Spleen (tissue), 7 donors: ENCODE measurements around the gene ERVMER34-1.

Experiments used
- CTCF ChIP-seq, 11 experiments: fragments of 200-600 bp in 7 of 11; fragments of 450-650 bp in 4 of 11; sonication (generic) in 4 of 11; IDR thresholded peaks in 8 of 11; conservative IDR thresholded peaks in 3 of 11; 1 replicate in 7 of 11; 2 replicates in 4 of 11; pipeline versions ENCODE4 v1.4.0 to v1.8.0; 2016 to 2021; ENCODE audit warnings: antibody characterized with exemption in 11 of 11, inconsistent platforms in 4 of 11, mild to moderate bottlenecking in 1 of 11
- POLR2A ChIP-seq, 3 donors: fragments of 450-650 bp; IDR thresholded peaks; one replicate each; pipeline ENCODE4 v1.5.1; 2017; ENCODE audit warnings: antibody characterized with exemption in 3 of 3, mild to moderate bottlenecking in 1 of 3
- POLR2AphosphoS5 ChIP-seq, 3 donors: sonication (generic); formaldehyde crosslinking; IDR thresholded peaks; one replicate each; pipeline ENCODE4 v1.5.1; 2017; ENCODE audit warnings: antibody characterized with exemption in 3 of 3
- donor health status: DM: no; HTN: no; CAD: no; lungs with moderate emphysema.
- donor health status: DM: no; HTN: no; CAD: no.
- donor health status: DM: no; HTN: no; CAD: no.

DNA sequence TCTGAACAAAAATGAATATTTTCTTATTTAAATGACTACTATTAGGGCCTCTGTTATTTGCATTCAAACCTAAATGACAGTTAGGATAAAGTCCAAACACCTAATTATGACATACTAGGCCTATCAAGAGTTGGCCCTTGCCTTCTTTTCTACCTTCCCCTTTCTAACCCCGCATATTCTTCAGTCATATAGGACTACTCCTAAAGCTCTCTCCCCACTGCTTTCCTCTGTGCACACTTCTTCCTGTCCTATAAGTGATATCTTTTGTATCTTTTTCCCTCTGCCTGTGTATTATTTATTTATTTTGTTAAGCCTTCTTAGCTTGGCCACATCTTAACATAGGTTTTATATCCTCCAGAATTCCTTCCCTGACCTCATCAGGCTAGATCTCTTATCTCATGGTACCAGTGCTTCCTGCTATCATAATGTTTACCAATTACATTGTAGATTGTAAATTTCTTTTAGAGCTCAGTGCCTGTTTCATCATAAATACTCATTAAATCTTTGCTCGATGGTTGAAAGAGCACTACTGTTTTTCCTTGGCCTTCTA is 22.5 kb downstream of the ERVMER34-1 start:
- TF ChIP-seq CTCF (IDR thresholded peaks at IDR 0.05 in 8 of 11, conservative IDR thresholded peaks at IDR 0.05 in 3 of 11) = no peak
- TF ChIP-seq POLR2AphosphoS5 (IDR thresholded peaks at IDR 0.05) = no peak
- no peak for TF ChIP-seq POLR2A (IDR thresholded peaks at IDR 0.05)
